Transverse colon (tissue), 4 donors: ENCODE measurements around the gene ADCY6. TPM values are rescaled to one million over a fixed set of nuclear protein-coding genes. Genes with fewer than 3 reads are reported as not detected.

Experiments used
- DNase-seq: peaks from one replicate; pipeline ENCODE4 v3.0.0-alpha.2; 2019
- H3K27ac ChIP-seq, 4 donors: fragments of 200-600 bp; sonication (generic); 2 replicates each; pipeline ENCODE4 v1.5.1; 2016 to 2018; ENCODE audit warnings: inconsistent platforms in 4 of 4
- H3K27me3 ChIP-seq: fragments of 200-600 bp; sonication (generic); 2 replicates; pipeline ENCODE4 v1.5.1; 2017; ENCODE audit warnings: inconsistent platforms
- H3K36me3 ChIP-seq, 4 donors: fragments of 200-600 bp; sonication (generic); 2 replicates each; pipeline ENCODE4 v1.5.1; 2017 to 2019; ENCODE audit warnings: inconsistent platforms in 4 of 4
- H3K4me1 ChIP-seq, 4 donors: fragments of 200-600 bp; sonication (generic); 2 replicates each; pipeline ENCODE4 v1.5.1; 2017 to 2020; ENCODE audit warnings: inconsistent platforms in 4 of 4
- H3K4me3 ChIP-seq, 4 donors: fragments of 200-600 bp; sonication (generic); 1 replicate in 1 of 4; 2 replicates in 3 of 4; pipeline versions ENCODE4 v1.5.1 to v1.6.1; 2017 to 2019; ENCODE audit warnings: inconsistent platforms in 4 of 4
- H3K9me3 ChIP-seq, 2 donors: fragments of 200-600 bp; sonication (generic); 2 replicates each; pipeline ENCODE4 v1.5.1; 2017 to 2019; ENCODE audit warnings: inconsistent platforms in 2 of 2
- EP300 ChIP-seq: sonication (generic); formaldehyde crosslinking; IDR thresholded peaks from one replicate; pipeline ENCODE4 v1.6.1; 2017; ENCODE audit warnings: antibody characterized with exemption, low read depth
- POLR2A ChIP-seq: fragments of 450-650 bp; IDR thresholded peaks from one replicate; pipeline ENCODE4 v1.6.1; 2016; ENCODE audit warnings: antibody characterized with exemption, mild to moderate bottlenecking, moderate library complexity
- POLR2AphosphoS5 ChIP-seq, 3 donors: sonication (generic); formaldehyde crosslinking; IDR thresholded peaks; one replicate each; pipeline ENCODE4 v1.6.1; 2016; ENCODE audit warnings: antibody characterized with exemption in 3 of 3
- WGBS, 2 donors: methylation state at CpG; one replicate each; pipeline ENCODE4 v1.1.5; 2018; ENCODE audit warnings: low coverage in 1 of 2; 5-methylcytosine and 5-hydroxymethylcytosine counted together
- in situ Hi-C, 4 donors: fragments of 200-750 bp; cut with MboI; loops; one replicate each; pipeline versions ENCODE4 v1.15.0 to v1.15.1; 2017; ENCODE audit warnings: low sequenced_read_pairs in 3 of 4, low pct_ligation_motif_present in 1 of 4, low pct_unique_long_range_greater_than_20kb in 1 of 4
- intact Hi-C: fragments of 100-400 bp; cut with DNase I; formaldehyde crosslinking; loops from one replicate; pipeline ENCODE4 v1.15.1; 2023; ENCODE audit warnings: low total_unique reads
- total RNA-seq, 4 donors: library from RNA; depleted of rRNA; stranded (reverse); fragments of >200 nt; gene quantifications; one replicate each; pipeline ENCODE4 v1.1.0, GENCODE V29; 2016
- TF ChIP-seq, protein P1 (sequence below), 5 experiments: fragments of 200-600 bp in 3 of 5; fragments of 450-650 bp in 2 of 5; sonication (generic) in 3 of 5; IDR thresholded peaks; 1 replicate in 2 of 5; 2 replicates in 3 of 5; pipeline ENCODE4 v1.5.1; 2016 to 2017; ENCODE audit warnings: antibody characterized with exemption in 5 of 5, inconsistent platforms in 3 of 5, mild to moderate bottlenecking in 2 of 5, moderate library complexity in 1 of 5

Gene ADCY6
- total RNA-seq, 4 donors from 2014 or later, result 112 to 170 (median 115) TPM

DNA sequence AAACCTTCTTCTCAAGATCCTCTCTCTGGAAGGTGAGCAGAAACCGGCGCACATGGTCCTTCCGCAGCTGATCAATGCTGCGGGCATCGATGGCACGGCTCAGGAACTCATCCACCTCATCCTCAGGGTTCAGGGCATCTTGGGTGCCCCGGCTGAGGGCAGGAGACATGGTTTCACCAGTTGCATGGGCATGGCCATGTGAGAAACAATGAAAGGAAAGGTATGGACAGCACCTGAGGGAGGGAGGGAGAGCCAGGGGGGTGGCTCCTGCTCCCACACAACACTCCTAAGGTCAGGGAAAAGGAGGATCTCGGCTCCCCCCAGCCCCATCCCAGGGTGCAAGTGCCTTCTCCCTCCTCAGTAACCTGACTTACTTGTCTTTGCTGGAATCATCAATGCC lies 13.6 kb downstream of the ADCY6 start:
- H3K36me3 ChIP-seq, result peaks cover 0 to 45% (median 21%) of the 10 kb centered on the region in 4 donors

GRCh38 chr12:48774516-48774915 lies 14.4 kb downstream of the ADCY6 start:
- no peak overlapping the region for H3K4me3 ChIP-seq
- H3K4me1 ChIP-seq, result peaks cover 0 to 5% (median 3%) of the 10 kb centered on the region in 4 donors
- H3K9me3 ChIP-seq, result no peaks in the 10 kb centered on the region
- in situ Hi-C loops, result no loop called here
- H3K36me3 ChIP-seq, result peaks cover 0 to 46% (median 21%) of the 10 kb centered on the region in 4 donors
- intact Hi-C loops, result no loop called here
- H3K27ac ChIP-seq, result no peak overlapping the region
- no peak for DNase-seq
- TF ChIP-seq POLR2AphosphoS5 (IDR thresholded peaks at IDR 0.05) (no peak), POLR2A (no peak), EP300 (no peak)
- TF ChIP-seq, protein P1, sequence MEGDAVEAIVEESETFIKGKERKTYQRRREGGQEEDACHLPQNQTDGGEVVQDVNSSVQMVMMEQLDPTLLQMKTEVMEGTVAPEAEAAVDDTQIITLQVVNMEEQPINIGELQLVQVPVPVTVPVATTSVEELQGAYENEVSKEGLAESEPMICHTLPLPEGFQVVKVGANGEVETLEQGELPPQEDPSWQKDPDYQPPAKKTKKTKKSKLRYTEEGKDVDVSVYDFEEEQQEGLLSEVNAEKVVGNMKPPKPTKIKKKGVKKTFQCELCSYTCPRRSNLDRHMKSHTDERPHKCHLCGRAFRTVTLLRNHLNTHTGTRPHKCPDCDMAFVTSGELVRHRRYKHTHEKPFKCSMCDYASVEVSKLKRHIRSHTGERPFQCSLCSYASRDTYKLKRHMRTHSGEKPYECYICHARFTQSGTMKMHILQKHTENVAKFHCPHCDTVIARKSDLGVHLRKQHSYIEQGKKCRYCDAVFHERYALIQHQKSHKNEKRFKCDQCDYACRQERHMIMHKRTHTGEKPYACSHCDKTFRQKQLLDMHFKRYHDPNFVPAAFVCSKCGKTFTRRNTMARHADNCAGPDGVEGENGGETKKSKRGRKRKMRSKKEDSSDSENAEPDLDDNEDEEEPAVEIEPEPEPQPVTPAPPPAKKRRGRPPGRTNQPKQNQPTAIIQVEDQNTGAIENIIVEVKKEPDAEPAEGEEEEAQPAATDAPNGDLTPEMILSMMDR (IDR thresholded peaks at IDR 0.05), result no peak
- 59% methylated on average over 2 of the region's 2 CpGs; no CpG with 5 or more reads in 1 of the 2 donors for WGBS, 2 donors
- H3K27me3 ChIP-seq, result no peaks in the 10 kb centered on the region

More for the DNA sequence above, 13.6 kb downstream of the ADCY6 start:
- no peaks in the 10 kb centered on the region for H3K9me3 ChIP-seq
- no peak overlapping the region for H3K27ac ChIP-seq
- in situ Hi-C loops (no loop called here), intact Hi-C loops (no loop called here)
- H3K4me1 ChIP-seq, result peaks cover 7 to 13% (median 11%) of the 10 kb centered on the region in 4 donors
- 78 to 94% methylated on average over 4 to 8 of the region's 8 CpGs for WGBS, 2 donors
- TF ChIP-seq POLR2AphosphoS5 (IDR thresholded peaks at IDR 0.05), result no peak
- TF ChIP-seq EP300, result no peak
- TF ChIP-seq POLR2A, result no peak
- TF ChIP-seq, protein P1 (IDR thresholded peaks at IDR 0.05), result no peak
- no peak for DNase-seq
- H3K27me3 ChIP-seq, result no peaks in the 10 kb centered on the region
- H3K4me3 ChIP-seq, result no peak overlapping the region

GRCh38 chr12:48773686-48774085 lies 15.2 kb downstream of the ADCY6 start:
- Histone ChIP-seq H3K27me3 (no peaks in the 10 kb centered on the region), H3K27ac (no peak overlapping the region), H3K4me1 (no peaks in the 10 kb centered on the region), H3K36me3 (peaks cover 0 to 51% (median 21%) of the 10 kb centered on the region in 4 donors), H3K4me3 (no peak overlapping the region), H3K9me3 (no peaks in the 10 kb centered on the region)
- WGBS, 2 donors, result 86% methylated on average over 5 of the region's 5 CpGs; no CpG with 5 or more reads in 1 of the 2 donors
- DNase-seq, result no peak
- intact Hi-C loops, result no loop called here
- TF ChIP-seq EP300, result no peak
- no peak for TF ChIP-seq POLR2AphosphoS5 (IDR thresholded peaks at IDR 0.05)
- in situ Hi-C loops, result no loop called here

- H3K27ac ChIP-seq, result no peak overlapping the region
- H3K9me3 ChIP-seq, result no peaks in the 10 kb centered on the region
- DNase-seq, result no peak
- H3K27me3 ChIP-seq, result no peaks in the 10 kb centered on the region
- intact Hi-C loops (no loop called here), in situ Hi-C loops (no loop called here)
- H3K4me1 ChIP-seq, result peaks cover 0 to 6% (median 0%) of the 10 kb centered on the region in 4 donors
- 90 to 91% methylated on average over 9 to 13 of the region's 13 CpGs for WGBS, 2 donors
- peaks cover 0 to 64% (median 28%) of the 10 kb centered on the region in 4 donors for H3K36me3 ChIP-seq
- TF ChIP-seq, protein P1 (IDR thresholded peaks at IDR 0.05), result no peak
- TF ChIP-seq POLR2AphosphoS5 (IDR thresholded peaks at IDR 0.05) (no peak), EP300 (no peak), POLR2A (no peak)
- no peak overlapping the region for H3K4me3 ChIP-seq
These were observed 17.2 kb downstream of the ADCY6 start for GRCh38 chr12:48771588-48772112.
